Peyer's patch (tissue), 4 donors: ENCODE results near the gene ATP2A2.

Experiments
- POLR2A ChIP-seq, 2 donors: fragments of 450-650 bp; IDR thresholded peaks; one replicate each; pipeline ENCODE4 v1.5.1; 2017; ENCODE audit warnings: antibody characterized with exemption in 2 of 2, mild to moderate bottlenecking in 2 of 2, moderate library complexity in 2 of 2
- TF ChIP-seq, protein P1 (sequence below), 6 experiments: fragments of 450-650 bp in 4 of 6; fragments of 200-600 bp in 2 of 6; sonication (generic) in 1 of 6; IDR thresholded peaks; one replicate each; pipeline ENCODE4 v1.5.1; 2017 to 2019; ENCODE audit warnings: antibody characterized with exemption in 6 of 6, mild to moderate bottlenecking in 3 of 6, moderate library complexity in 1 of 6

DNA sequence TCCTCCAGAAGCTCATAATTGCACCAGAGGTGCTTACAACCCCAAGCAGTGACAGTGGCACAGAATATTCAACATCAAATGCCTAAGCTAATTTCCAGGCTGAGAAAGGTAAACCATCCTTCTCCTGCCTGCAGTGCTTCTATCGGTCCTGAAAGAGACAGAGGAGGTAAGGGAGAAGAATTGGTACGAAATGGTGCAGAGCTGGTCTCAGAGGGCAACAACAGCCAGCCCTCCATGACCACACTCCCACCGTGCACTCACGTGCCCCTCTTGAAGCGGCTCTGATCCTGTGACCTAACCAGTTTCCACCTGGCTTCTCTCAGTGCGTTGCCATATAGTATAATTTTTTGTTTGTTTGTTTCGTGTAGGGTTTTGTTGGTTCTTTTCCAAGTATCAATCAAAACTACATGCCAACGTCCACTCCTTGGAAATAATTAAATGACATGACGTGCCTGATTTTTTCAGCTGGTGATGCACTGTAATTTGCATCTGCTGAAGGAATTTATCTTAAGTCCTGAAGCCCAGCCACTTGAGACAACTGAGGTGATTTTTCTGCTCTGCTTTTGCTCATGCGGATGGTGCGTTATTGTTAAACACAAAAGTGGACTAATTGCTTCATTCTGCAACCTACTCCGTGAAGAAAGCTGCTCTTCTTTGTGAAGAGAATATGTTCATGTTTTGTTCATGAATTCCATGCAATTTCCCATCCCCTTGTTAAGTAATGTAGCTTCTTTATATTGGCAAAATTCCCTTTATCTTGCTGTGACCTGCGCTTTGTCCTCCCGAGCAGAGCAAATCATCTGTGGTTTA lies 1.3 kb upstream of the ATP2A2 start:
- no peak for TF ChIP-seq POLR2A (IDR thresholded peaks at IDR 0.05)
- TF ChIP-seq, protein P1, sequence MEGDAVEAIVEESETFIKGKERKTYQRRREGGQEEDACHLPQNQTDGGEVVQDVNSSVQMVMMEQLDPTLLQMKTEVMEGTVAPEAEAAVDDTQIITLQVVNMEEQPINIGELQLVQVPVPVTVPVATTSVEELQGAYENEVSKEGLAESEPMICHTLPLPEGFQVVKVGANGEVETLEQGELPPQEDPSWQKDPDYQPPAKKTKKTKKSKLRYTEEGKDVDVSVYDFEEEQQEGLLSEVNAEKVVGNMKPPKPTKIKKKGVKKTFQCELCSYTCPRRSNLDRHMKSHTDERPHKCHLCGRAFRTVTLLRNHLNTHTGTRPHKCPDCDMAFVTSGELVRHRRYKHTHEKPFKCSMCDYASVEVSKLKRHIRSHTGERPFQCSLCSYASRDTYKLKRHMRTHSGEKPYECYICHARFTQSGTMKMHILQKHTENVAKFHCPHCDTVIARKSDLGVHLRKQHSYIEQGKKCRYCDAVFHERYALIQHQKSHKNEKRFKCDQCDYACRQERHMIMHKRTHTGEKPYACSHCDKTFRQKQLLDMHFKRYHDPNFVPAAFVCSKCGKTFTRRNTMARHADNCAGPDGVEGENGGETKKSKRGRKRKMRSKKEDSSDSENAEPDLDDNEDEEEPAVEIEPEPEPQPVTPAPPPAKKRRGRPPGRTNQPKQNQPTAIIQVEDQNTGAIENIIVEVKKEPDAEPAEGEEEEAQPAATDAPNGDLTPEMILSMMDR (IDR thresholded peaks at IDR 0.05): no peak
